ENCODE measurements around the gene IKBKE. TPM values are rescaled to one million over a fixed set of nuclear protein-coding genes. Genes with fewer than 3 reads are reported as not detected.

The IKBKE gene
- total RNA-seq, 1 donor from 2014 or later: 8.5 TPM

DNA sequence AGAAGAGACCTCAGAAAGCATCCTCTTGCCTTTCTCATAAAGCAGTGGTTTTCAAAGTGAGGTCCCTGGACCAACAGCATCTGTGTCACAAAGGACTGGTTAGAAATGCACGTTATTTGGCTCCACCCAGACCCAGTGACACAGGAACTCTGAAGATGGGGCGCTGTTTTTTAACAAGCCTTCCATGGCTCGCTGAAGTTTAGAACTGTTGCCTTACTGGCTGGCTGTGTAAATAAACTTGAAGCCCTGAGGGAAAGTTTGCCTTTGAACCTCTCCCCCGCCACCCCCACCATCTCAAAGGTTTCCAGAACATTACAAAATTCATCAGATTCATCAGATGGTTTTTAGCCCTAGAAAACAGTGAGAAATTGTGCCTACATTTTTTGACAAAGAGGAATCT lies 21.8 kb upstream of the IKBKE start:
- no peak overlapping the region for H3K27ac ChIP-seq
- no peaks in the 10 kb centered on the region for H3K4me1 ChIP-seq
- H3K4me3 ChIP-seq: no peak overlapping the region
- no peak for DNase-seq
- ATAC-seq: no peak
- intact Hi-C loops (cut with DNase I): no loop called here
- no peaks in the 10 kb centered on the region for H3K9me3 ChIP-seq
- TF ChIP-seq, protein P1, sequence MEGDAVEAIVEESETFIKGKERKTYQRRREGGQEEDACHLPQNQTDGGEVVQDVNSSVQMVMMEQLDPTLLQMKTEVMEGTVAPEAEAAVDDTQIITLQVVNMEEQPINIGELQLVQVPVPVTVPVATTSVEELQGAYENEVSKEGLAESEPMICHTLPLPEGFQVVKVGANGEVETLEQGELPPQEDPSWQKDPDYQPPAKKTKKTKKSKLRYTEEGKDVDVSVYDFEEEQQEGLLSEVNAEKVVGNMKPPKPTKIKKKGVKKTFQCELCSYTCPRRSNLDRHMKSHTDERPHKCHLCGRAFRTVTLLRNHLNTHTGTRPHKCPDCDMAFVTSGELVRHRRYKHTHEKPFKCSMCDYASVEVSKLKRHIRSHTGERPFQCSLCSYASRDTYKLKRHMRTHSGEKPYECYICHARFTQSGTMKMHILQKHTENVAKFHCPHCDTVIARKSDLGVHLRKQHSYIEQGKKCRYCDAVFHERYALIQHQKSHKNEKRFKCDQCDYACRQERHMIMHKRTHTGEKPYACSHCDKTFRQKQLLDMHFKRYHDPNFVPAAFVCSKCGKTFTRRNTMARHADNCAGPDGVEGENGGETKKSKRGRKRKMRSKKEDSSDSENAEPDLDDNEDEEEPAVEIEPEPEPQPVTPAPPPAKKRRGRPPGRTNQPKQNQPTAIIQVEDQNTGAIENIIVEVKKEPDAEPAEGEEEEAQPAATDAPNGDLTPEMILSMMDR (IDR thresholded peaks at IDR 0.05): no peak
- no peaks in the 10 kb centered on the region for H3K27me3 ChIP-seq
- peaks cover 69% of the 10 kb centered on the region for H3K36me3 ChIP-seq

DNA sequence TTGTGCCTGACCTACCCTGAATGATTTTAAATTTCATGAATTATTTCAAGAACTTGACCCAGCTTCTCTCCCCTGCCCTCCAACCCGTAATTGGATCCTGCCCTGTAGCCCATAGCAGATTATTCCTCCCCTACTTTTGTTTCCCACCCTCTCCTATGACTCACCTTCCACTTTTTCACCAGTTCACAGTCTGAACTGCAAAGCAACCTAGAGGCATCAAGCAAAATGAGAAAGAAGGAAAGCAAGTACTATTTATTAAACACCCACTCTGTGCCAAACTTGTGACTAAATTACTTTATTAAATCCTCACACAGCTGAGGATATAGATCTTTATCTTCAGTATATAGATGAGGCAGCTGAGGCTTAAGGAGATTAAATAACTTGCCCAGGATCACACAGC lies 20.7 kb upstream of the IKBKE start:
- intact Hi-C loops (cut with DNase I): no loop called here
- ATAC-seq (no peak), DNase-seq (no peak)
- no peaks in the 10 kb centered on the region for H3K4me1 ChIP-seq
- peaks cover 72% of the 10 kb centered on the region for H3K36me3 ChIP-seq
- H3K27me3 ChIP-seq: no peaks in the 10 kb centered on the region
- H3K4me3 ChIP-seq: no peak overlapping the region
- TF ChIP-seq, protein P1 (IDR thresholded peaks at IDR 0.05): no peak
- H3K9me3 ChIP-seq: no peaks in the 10 kb centered on the region
- H3K27ac ChIP-seq: no peak overlapping the region

- Histone ChIP-seq H3K27me3 (no peaks in the 10 kb centered on the region), H3K9me3 (no peaks in the 10 kb centered on the region), H3K27ac (no peak overlapping the region), H3K36me3 (peaks cover 78% of the 10 kb centered on the region), H3K4me1 (no peaks in the 10 kb centered on the region), H3K4me3 (no peak overlapping the region)
- TF ChIP-seq, protein P1 (IDR thresholded peaks at IDR 0.05): no peak
- DNase-seq (no peak), ATAC-seq (no peak)
- intact Hi-C loops (cut with DNase I): no loop called here
These were observed 20.0 kb upstream of the IKBKE start for GRCh38 chr1:206450281-206450680.

GRCh38 chr1:206451134-206451686 lies 19.1 kb upstream of the IKBKE start:
- Histone ChIP-seq H3K4me3 (no peak overlapping the region), H3K27me3 (no peaks in the 10 kb centered on the region), H3K9me3 (no peaks in the 10 kb centered on the region), H3K27ac (no peak overlapping the region), H3K4me1 (no peaks in the 10 kb centered on the region), H3K36me3 (peaks cover 73% of the 10 kb centered on the region)
- ATAC-seq: no peak
- no peak for DNase-seq
- TF ChIP-seq, protein P1 (IDR thresholded peaks at IDR 0.05): no peak
- intact Hi-C loops (cut with DNase I): no loop called here

GRCh38 chr1:206453111-206453510 lies 17.2 kb upstream of the IKBKE start:
- DNase-seq (no peak), ATAC-seq (no peak)
- no peaks in the 10 kb centered on the region for H3K9me3 ChIP-seq
- H3K4me3 ChIP-seq: no peak overlapping the region
- intact Hi-C loops (cut with DNase I): no loop called here
- no peak overlapping the region for H3K27ac ChIP-seq
- H3K27me3 ChIP-seq: no peaks in the 10 kb centered on the region
- TF ChIP-seq, protein P1 (IDR thresholded peaks at IDR 0.05): no peak
- peaks cover 59% of the 10 kb centered on the region for H3K36me3 ChIP-seq
- H3K4me1 ChIP-seq: peaks cover 6% of the 10 kb centered on the region

DNA sequence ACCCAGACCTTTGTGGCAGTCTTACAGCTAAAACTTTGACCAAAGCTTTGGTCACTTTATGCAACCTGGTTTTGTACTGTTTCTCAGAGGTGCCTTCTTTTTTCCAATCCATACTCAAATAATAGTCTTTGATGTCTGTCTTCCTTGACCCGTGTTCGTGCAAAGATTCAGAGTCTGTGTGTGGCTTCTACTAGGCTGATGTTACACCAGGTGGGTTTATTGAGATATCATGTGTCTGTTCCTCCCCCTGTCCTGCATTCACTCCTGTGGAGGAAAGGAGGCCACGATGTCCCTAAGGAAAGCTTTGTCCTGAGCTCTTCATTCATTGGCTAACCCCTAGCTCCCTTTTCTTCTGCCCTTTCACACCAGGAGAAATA lies 15.0 kb upstream of the IKBKE start:
- TF ChIP-seq, protein P1 (IDR thresholded peaks at IDR 0.05): no peak
- ATAC-seq (no peak), DNase-seq (no peak)
- H3K27me3 ChIP-seq: no peaks in the 10 kb centered on the region
- peaks cover 57% of the 10 kb centered on the region for H3K36me3 ChIP-seq
- intact Hi-C loops (cut with DNase I): no loop called here
- H3K27ac ChIP-seq: no peak overlapping the region
- no peaks in the 10 kb centered on the region for H3K9me3 ChIP-seq
- H3K4me1 ChIP-seq: peaks cover 6% of the 10 kb centered on the region
- no peak overlapping the region for H3K4me3 ChIP-seq

Measured in upper lobe of right lung (tissue), 1 donor.